ENCODE results near the gene AFF3.

DNA sequence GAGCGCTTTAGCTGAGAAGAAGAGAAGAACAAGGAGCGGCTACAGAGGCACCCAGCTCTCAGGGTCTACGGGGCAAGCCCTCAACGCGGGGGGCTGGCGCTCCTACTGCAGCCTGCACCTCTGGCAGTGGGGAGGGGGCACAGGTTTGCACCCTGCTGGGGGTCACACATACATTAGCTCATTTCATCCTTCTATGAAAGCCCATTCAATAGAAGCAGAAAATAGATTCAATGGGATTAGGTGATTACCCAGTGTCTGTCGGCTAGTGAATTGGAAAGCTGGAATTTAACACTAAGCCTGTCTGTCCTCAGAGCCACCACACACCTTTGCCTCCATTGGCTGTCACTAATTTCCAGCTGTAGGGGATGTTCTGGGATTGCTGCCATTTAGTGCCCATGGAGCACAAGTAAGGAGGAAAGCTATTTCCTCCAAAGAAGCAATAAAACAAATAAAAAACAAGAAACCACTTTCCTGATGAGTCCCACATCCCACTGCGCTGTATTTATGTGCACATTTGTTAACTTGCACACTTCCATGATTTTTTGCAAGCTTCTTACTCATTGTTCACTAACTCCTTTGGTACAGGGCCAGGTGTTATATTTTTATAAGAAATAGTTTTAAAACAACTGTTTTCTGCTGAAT lies 333.0 kb downstream of the AFF3 start:
- TF ChIP-seq, protein P1, sequence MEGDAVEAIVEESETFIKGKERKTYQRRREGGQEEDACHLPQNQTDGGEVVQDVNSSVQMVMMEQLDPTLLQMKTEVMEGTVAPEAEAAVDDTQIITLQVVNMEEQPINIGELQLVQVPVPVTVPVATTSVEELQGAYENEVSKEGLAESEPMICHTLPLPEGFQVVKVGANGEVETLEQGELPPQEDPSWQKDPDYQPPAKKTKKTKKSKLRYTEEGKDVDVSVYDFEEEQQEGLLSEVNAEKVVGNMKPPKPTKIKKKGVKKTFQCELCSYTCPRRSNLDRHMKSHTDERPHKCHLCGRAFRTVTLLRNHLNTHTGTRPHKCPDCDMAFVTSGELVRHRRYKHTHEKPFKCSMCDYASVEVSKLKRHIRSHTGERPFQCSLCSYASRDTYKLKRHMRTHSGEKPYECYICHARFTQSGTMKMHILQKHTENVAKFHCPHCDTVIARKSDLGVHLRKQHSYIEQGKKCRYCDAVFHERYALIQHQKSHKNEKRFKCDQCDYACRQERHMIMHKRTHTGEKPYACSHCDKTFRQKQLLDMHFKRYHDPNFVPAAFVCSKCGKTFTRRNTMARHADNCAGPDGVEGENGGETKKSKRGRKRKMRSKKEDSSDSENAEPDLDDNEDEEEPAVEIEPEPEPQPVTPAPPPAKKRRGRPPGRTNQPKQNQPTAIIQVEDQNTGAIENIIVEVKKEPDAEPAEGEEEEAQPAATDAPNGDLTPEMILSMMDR (IDR thresholded peaks at IDR 0.05; ENCODE audit: low read length) = no peak
- no peak for TF ChIP-seq EZH2 (IDR thresholded peaks at IDR 0.05; ENCODE audit: borderline replicate concordance, low read length)

All from OCI-LY1 (cell line).